Nasal cavity respiratory epithelium epithelial cell of viscerocranial mucosa (primary cell): ENCODE measurements around the gene PXYLP1. TPM values are rescaled to one million over a fixed set of nuclear protein-coding genes. Genes with fewer than 3 reads are reported as not detected.

Source experiments
- total RNA-seq: library from RNA; depleted of rRNA; stranded (reverse); fragments of >200 nt; gene quantifications from 2 replicates; pipeline ENCODE4 v1.2.3, GENCODE V29; 2014

Gene PXYLP1
- 7.3 and 8.5 TPM in 2 replicates for total RNA-seq

DNA sequence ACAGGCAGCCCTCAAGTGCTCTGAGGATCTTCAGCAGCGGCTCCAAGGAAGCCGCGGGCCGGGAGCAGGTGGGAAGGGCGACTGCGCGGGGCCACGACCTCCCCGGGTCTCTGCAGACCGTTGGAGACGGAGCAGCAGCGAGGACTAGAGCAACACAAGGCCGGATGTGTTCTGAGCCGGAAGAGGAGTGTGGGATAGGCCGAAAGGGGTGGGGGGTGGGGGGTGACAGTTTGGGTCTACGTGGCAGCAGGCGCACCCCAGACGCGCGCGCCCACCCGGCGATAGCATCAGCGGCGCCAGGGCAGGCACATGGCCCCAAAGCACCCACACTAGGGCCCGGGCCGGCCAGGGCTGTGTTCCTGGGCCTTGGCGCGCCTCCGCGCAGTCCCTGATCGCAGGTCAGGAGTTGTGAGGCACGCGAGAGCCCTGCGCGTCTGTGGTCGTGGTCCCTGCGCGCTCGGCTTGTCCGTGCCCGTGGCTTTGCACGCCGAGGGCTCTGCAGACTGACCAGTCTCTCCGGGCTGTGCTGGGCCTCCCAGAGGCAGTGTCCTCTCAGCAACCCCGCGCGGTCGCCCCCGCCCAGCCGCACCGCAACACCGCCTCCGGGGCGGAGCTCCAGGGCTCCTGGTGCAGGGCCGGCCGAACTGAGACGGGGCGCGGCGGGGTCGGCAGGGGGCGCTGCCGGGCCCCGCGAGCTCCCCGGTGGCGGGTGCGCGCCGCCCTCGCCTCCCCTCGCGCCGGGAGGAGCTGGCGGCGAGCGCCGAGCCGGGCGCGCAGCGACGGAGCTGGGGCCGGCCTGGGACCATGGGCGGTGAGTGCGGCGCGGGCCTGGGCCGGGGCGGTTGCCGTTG is at the start of gene PXYLP1:
PXYLP1 (plus strand) TSS at position 725 of the 851 bp plus-strand sequence. CDS start 28,351 bp downstream, outside the sequence.

Other genes starting within 250 kb of the PXYLP1 start
- 0.34 TPM in 1 of 2 replicates, not detected in the other for gene SPSB4, start 180.5 kb upstream of the PXYLP1 start, total RNA-seq
- gene ZBTB38, start 136.7 kb downstream of the PXYLP1 start, total RNA-seq, result 86.1 and 139 TPM in 2 replicates